Activated CD4-positive, alpha-beta T cell treated with anti-CD3 and anti-CD28 coated beads for 48 hours (primary cell): ENCODE results near the gene AFF3.

Source experiments
- DNase-seq: peaks from one replicate; pipeline ENCODE4 v3.0.0-alpha.2; 2020

AFF3 gene

GRCh38 chr2:99504844-99505584 is 637.4 kb downstream of the AFF3 start:
- no peak for DNase-seq

- peak; percentile 27 for DNase-seq
Observed at GRCh38 chr2:99503662-99504416, 638.6 kb downstream of the AFF3 start.

GRCh38 chr2:99496021-99496420 is 646.4 kb downstream of the AFF3 start:
- DNase-seq, result no peak
